NOMO-1 treated with dmso at 0.1 percent for 144 hours (cell line): ENCODE measurements around the gene FRG2C.
"Not testable (repeated sequence)": the region's sequence is repeated elsewhere in the genome, so short reads cannot be mapped to it uniquely, and the experiment has no call there.

Experiments
- DNase-seq: peaks from one replicate; lab custom pipeline; 2025; ENCODE audit not compliant: unreplicated experiment; lab: John Stamatoyannopoulos, UW

FRG2C gene

DNA sequence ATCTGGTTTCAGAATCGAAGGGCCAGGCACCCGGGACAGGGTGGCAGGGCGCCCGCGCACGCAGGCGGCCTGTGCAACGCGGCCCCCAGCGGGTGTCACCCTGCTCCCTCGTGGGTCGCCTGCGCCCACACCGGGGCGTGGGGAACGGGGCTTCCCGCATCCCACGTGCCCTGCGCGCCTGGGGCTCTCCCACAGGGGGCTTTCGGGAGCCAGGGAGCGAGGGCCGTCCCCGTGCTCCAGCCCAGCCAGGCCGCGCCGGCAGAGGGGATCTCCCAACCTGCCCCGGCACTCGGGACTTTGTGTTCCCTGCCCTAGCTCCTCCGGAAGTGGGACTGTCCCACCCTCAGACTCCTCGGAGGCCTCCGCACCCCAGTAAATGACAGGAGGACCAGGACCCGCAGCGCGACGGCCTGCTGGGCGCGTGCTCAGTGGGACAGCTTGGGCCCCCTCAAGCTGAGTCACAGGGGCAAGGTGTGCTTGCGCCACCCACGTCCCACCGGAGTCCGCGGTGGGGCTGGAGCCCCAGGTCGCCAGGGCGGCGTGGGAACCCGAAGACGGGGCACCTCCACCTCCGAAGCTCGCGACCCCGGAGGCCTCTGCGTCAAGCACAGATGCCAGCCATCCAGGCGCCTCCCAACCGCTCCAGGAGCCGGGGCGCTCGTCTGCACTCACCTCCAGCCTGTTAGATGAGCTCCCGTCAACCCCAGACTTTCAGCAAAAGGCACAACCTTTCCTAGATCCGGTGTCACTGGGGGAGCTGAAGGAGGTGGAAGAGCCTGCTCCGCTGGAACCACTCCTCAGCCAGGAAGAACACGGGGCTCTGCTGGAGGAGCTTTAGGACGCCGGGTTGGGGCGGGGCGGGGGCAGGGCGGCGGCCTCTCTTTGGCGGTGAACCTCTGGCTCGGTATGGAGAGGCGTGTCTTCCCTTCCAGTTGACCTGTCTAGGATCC lies 5.5 kb downstream of the FRG2C start:
- DNase-seq = not testable (repeated sequence)

DNA sequence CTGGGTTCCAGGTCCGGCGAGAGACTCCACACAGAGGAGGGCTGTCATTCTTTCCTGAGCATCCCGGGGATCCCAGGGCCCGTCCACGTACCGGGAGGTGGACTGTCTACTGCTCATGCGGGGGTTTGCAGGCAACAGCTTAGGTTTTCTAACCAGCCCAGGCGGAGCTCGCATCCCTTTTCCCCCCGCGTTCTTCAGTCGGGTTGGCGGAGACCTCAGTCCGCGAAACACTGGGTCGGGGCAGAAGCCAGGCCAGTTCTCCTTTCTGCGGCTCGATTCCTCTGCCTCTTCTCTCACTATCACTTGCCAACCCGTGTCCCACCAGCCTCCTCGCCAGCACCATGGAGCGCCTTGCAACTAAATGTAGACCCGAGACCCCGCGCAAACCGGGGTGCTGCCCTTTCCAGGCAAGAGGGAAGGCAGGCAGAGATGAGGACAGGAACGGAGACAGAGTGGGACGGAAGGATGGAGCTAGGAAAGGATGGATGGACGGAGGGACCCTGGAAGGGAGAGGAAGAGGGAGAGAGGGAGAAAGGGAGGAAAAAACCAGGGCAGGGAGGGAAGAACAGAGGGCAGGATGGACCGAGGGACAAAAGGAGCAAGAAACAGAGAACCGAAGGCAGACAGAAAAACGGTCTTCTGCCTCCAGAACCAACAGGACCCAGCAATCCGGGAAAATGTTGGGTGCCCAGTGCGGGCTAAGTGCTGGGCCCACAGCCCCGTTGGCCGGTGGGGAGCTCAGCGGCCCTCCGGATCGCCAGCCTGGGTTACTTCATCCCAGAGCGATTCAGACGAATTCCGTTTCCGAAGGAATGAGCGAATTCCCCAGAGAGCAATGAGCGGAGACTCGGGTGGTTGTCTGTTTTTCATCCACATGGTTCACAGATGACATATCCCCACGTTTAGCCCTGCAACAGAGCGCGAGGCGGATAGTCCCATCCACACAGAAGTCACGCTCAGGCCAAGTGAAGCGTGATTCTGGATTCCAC lies 6.5 kb downstream of the FRG2C start:
- DNase-seq = not testable (repeated sequence)

DNA sequence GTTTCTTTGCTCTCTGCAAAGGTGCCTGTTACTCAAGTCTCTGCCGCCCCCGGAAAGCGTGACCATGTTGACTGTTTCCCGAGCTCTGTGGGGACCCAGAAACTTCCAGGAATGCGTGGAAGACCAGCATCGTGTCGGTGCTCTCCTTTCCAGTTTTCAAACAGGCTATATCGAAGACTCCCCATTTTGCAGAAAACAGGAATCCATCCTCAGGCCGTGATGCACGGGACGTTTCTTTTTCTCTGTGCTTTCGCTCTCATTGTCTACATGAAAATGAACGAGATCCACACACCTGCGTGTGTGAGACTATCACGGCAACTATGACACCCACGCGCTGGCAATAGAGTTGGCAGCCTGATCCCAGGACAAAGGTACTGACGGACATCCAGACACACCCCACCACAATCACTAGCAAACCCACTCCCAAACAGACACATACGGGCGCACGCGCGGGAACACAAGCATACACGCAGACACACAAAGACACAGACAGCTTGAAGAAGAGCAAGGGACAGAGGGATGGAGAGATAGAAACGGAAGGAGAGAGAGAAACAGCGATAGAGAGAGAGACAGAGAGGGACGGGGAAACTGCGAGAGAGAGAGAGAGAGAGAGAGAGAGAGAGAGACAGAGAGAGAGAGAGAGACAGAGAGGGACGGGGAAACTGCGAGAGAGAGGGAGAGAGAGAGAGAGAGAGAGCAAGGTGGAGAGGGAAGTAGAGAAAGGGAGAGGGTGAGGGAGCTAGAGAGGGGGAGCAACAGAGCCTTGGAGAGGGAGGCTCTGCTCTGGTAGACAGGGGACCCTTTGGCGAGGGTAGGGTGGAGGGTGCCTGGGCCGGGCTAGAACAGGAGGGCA lies 7.4 kb downstream of the FRG2C start:
- not testable (repeated sequence) for DNase-seq

DNA sequence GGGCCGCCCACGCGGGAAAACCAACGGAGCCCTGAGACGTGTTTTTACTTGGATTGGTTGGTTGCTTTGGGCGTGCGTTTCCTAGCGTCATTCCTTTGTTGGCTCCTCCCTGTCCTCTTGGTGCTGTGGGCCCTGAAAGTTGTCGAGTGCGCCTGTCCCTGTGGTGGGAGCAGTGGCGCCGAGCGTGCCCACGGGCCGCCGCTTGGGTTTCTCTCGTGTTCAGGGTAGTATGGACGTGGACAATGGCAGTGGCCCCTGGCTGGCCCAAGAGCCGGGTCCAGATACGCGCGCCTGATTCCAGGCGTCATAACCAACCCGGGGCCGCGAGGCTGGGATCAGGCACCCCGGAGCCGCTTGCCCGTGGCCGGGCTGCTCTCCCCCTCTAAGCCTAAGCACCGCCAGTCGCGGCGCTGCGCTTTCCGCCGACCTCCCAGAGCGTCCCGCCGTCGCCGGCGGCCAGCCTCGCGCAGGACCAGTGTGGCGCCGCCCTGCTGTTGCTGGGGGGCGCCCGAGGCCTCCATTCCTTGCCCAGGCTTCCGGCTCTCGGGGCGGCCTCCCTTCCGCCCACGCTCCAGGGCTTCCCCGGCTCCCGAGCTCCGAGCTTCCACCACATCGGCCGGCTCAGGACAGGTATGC lies 8.1 kb downstream of the FRG2C start:
- not testable (repeated sequence) for DNase-seq

DNA sequence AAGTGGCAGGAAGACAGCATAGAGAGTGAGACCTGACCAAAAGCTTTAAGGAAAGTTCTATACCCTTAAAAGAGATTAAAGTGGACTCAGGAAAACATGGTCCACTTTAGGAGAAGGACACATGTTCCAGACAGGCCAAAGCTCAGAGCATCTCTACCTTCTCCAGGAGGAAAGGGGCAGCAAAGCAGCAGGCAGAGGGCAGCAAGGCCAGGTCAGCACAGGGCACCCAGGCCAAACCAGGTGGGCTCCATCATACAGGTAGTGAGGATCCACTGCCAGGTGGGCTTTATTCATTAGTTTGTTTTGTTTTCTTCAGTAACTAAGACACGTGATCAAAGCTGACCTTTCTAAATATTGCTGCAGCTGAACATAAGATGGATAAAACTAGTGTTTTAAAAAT lies 19.8 kb downstream of the FRG2C start:
- not testable (repeated sequence) for DNase-seq

DNA sequence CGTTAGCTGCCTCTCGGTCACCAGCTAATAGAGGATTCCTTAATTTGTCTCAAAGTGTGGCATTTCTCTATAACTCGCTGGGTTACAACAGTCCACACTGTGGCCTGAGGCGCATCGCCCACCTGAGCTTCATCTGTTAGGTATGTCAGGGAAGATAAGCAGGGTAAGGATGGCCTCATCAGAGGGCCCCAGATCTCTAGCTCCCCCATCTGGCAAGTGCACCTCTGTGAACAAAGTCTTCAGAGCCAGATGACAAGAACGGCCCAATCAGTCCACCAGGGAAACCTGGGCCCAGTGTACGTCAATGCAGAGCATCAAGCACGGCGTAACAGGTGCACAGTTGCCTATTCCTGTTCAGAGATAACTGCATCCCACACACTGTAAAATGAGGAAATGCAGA lies 23.2 kb downstream of the FRG2C start:
- no peak for DNase-seq

DNA sequence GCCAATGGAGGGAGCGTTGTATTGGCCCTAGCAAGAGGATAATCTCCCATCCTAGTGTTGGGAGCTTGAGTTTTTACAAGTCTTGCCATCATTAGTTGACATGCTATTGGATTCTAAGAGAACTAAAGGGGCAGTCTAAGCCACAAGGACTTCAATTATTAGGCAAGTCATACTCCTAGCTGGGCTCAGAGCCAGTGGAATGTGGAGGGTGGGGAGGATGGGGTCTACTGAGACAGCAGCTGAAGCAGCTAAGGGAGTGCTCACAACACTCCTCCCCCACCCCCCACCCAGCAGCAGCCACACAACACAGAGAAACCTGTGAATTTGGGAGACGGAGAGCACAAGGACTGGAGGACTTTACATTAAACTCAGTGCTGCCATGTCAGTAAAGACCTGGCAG lies 27.9 kb downstream of the FRG2C start:
- DNase-seq = no peak
